Spleen (tissue), 11 donors: ENCODE results near the gene KANK4. TPM values are rescaled to one million over a fixed set of nuclear protein-coding genes. Genes with fewer than 3 reads are reported as not detected.

Source experiments
- DNase-seq: peaks from one replicate; pipeline ENCODE4 v3.0.0-alpha.2; 2020
- H3K27ac ChIP-seq, 8 donors: fragments of 200-600 bp; sonication (generic) in 7 of 8; 1 replicate in 4 of 8; 2 replicates in 4 of 8; pipeline versions ENCODE4 v1.5.0 to v1.8.0; 2016 to 2021; ENCODE audit warnings: inconsistent platforms in 4 of 8, mild to moderate bottlenecking in 4 of 8, moderate library complexity in 1 of 8
- H3K27me3 ChIP-seq, 7 donors: fragments of 200-600 bp; sonication (generic) in 6 of 7; replicated peaks in 1 of 7; 1 replicate in 4 of 7; 2 replicates in 3 of 7; pipeline versions ENCODE4 v1.5.0 to v1.8.0; 2016 to 2021; ENCODE audit warnings: inconsistent platforms in 3 of 7, mild to moderate bottlenecking in 1 of 7
- H3K36me3 ChIP-seq, 6 donors: fragments of 200-600 bp; sonication (generic) in 5 of 6; 1 replicate in 4 of 6; 2 replicates in 2 of 6; pipeline versions ENCODE4 v1.5.0 to v1.8.0; 2016 to 2021; ENCODE audit warnings: inconsistent platforms in 2 of 6
- H3K4me1 ChIP-seq, 6 donors: fragments of 200-600 bp; sonication (generic) in 5 of 6; 1 replicate in 3 of 6; 2 replicates in 3 of 6; pipeline versions ENCODE4 v1.5.0 to v1.8.0; 2016 to 2021; ENCODE audit warnings: inconsistent platforms in 3 of 6
- H3K4me3 ChIP-seq, 8 donors: fragments of 200-600 bp; sonication (generic) in 7 of 8; 1 replicate in 4 of 8; 2 replicates in 4 of 8; pipeline versions ENCODE4 v1.5.0 to v1.8.0; 2016 to 2021; ENCODE audit warnings: inconsistent platforms in 4 of 8, mild to moderate bottlenecking in 4 of 8, moderate library complexity in 2 of 8
- H3K9me3 ChIP-seq, 8 donors: fragments of 200-600 bp; sonication (generic) in 7 of 8; 1 replicate in 4 of 8; 2 replicates in 4 of 8; pipeline versions ENCODE4 v1.5.0 to v1.8.0; 2016 to 2021; ENCODE audit warnings: inconsistent platforms in 4 of 8
- CTCF ChIP-seq, 11 experiments: fragments of 200-600 bp in 7 of 11; fragments of 450-650 bp in 4 of 11; sonication (generic) in 4 of 11; IDR thresholded peaks in 8 of 11; conservative IDR thresholded peaks in 3 of 11; 1 replicate in 7 of 11; 2 replicates in 4 of 11; pipeline versions ENCODE4 v1.4.0 to v1.8.0; 2016 to 2021; ENCODE audit warnings: antibody characterized with exemption in 11 of 11, inconsistent platforms in 4 of 11, mild to moderate bottlenecking in 1 of 11
- POLR2A ChIP-seq, 3 donors: fragments of 450-650 bp; IDR thresholded peaks; one replicate each; pipeline ENCODE4 v1.5.1; 2017; ENCODE audit warnings: antibody characterized with exemption in 3 of 3, mild to moderate bottlenecking in 1 of 3
- POLR2AphosphoS5 ChIP-seq, 3 donors: sonication (generic); formaldehyde crosslinking; IDR thresholded peaks; one replicate each; pipeline ENCODE4 v1.5.1; 2017; ENCODE audit warnings: antibody characterized with exemption in 3 of 3
- WGBS, 5 donors: extraction: QIAGEN DNeasy Blood & Tissue Kit in 3 of 5; methylation state at CpG; one replicate each; pipeline versions ENCODE4 v1.1.5 to v1.1.7; 2013 to 2018; 5-methylcytosine and 5-hydroxymethylcytosine counted together
- intact Hi-C: fragments of 100-400 bp; cut with DNase I; formaldehyde crosslinking; loops from one replicate; pipeline ENCODE4 v1.15.0; 2023; ENCODE audit warnings: low total_unique reads
- polyA plus RNA-seq, 3 donors: library from polyadenylated mRNA; stranded (reverse); fragments of 200-250 nt; gene quantifications; one replicate each; pipeline ENCODE4 v1.2.1, GENCODE V29; 2013
- total RNA-seq, 7 donors: library from RNA; depleted of rRNA in 3 of 7; stranded (reverse); fragments of >200 nt in 3 of 7; fragmentation: NEBNext Ultra II Directional in 4 of 7; extraction: Animal tissue kit (Norgen Biotek cat#: 25700) in 4 of 7; gene quantifications; one replicate each; pipeline versions ENCODE4 v1.1.0 to v1.2.1, GENCODE V29; 2016 to 2021
- donor health status: healthy with polysubstance abuse.
- donor health status: DM: no; HTN: no; CAD: no; lungs with moderate emphysema.
- donor health status: DM: no; HTN: no; CAD: no.
- donor health status: Bipolar disorder and iron deficiency.
- donor health status: healthy.
- donor health status: DM: no; HTN: no; CAD: no.
- donor health status: DM: yes; HTN: yes; CAD: no.

Gene KANK4
- total and polyA plus RNA-seq, 10 donors: 0.11 to 1.3 (median 0.47) TPM

- no peak for DNase-seq
- H3K9me3 ChIP-seq: no peaks in the 10 kb centered on the region
- H3K27me3 ChIP-seq: no peaks in the 10 kb centered on the region
- TF ChIP-seq POLR2A (IDR thresholded peaks at IDR 0.05) (no peak), CTCF (IDR thresholded peaks at IDR 0.05 in 8 of 11, conservative IDR thresholded peaks at IDR 0.05 in 3 of 11) (no peak), POLR2AphosphoS5 (IDR thresholded peaks at IDR 0.05) (no peak)
- H3K4me1 ChIP-seq: no peaks in the 10 kb centered on the region
- no peak overlapping the region for H3K27ac ChIP-seq
- intact Hi-C loops: no loop called here
- 78 to 83% (median 81%) methylated on average over 2 to 4 of the region's 4 CpGs for WGBS, 5 donors
- H3K4me3 ChIP-seq: no peak overlapping the region
- H3K36me3 ChIP-seq: no peaks in the 10 kb centered on the region
These were observed 90.4 kb downstream of the KANK4 start for GRCh38 chr1:62228883-62229187.

- Histone ChIP-seq H3K27ac (no peak overlapping the region), H3K4me1 (no peaks in the 10 kb centered on the region), H3K36me3 (no peaks in the 10 kb centered on the region), H3K4me3 (no peak overlapping the region), H3K9me3 (no peaks in the 10 kb centered on the region), H3K27me3 (no peaks in the 10 kb centered on the region)
- intact Hi-C loops: no loop called here
- WGBS, 5 donors: 73 to 80% (median 75%) methylated on average over 12 of the region's 12 CpGs
- TF ChIP-seq POLR2AphosphoS5 (IDR thresholded peaks at IDR 0.05) (no peak), CTCF (IDR thresholded peaks at IDR 0.05 in 8 of 11, conservative IDR thresholded peaks at IDR 0.05 in 3 of 11) (no peak), POLR2A (IDR thresholded peaks at IDR 0.05) (no peak)
- DNase-seq: no peak
These were observed 90.9 kb downstream of the KANK4 start for GRCh38 chr1:62228136-62228882.

GRCh38 chr1:62227496-62227895 lies 91.7 kb downstream of the KANK4 start:
- DNase-seq: no peak
- Histone ChIP-seq H3K27me3 (no peaks in the 10 kb centered on the region), H3K9me3 (no peaks in the 10 kb centered on the region), H3K36me3 (no peaks in the 10 kb centered on the region), H3K4me1 (no peaks in the 10 kb centered on the region), H3K27ac (no peak overlapping the region), H3K4me3 (no peak overlapping the region)
- WGBS, 5 donors: 81 to 88% (median 86%) methylated on average over 11 of the region's 11 CpGs
- TF ChIP-seq POLR2A (IDR thresholded peaks at IDR 0.05): no peak
- no peak for TF ChIP-seq CTCF (IDR thresholded peaks at IDR 0.05 in 8 of 11, conservative IDR thresholded peaks at IDR 0.05 in 3 of 11)
- no peak for TF ChIP-seq POLR2AphosphoS5 (IDR thresholded peaks at IDR 0.05)
- intact Hi-C loops: no loop called here

- intact Hi-C loops: no loop called here
- no peaks in the 10 kb centered on the region for H3K9me3 ChIP-seq
- no peak overlapping the region for H3K27ac ChIP-seq
- H3K4me3 ChIP-seq: no peak overlapping the region
- H3K36me3 ChIP-seq: no peaks in the 10 kb centered on the region
- no peaks in the 10 kb centered on the region for H3K4me1 ChIP-seq
- TF ChIP-seq POLR2AphosphoS5 (IDR thresholded peaks at IDR 0.05): no peak
- no peak for TF ChIP-seq POLR2A (IDR thresholded peaks at IDR 0.05)
- TF ChIP-seq CTCF (IDR thresholded peaks at IDR 0.05 in 8 of 11, conservative IDR thresholded peaks at IDR 0.05 in 3 of 11): no peak
- no peaks in the 10 kb centered on the region for H3K27me3 ChIP-seq
- WGBS, 5 donors: 41 to 57% (median 47%) methylated on average over 2 to 3 of the region's 3 CpGs
- no peak for DNase-seq
These were observed 95.1 kb downstream of the KANK4 start for GRCh38 chr1:62224182-62224581.
